Right atrium auricular region (tissue), 2 donors: ENCODE results near the gene QRICH2. TPM values are rescaled to one million over a fixed set of nuclear protein-coding genes. Genes with fewer than 3 reads are reported as not detected.
A peak's percentile ranks its signal among the peaks of the same experiment; 100 is the strongest.
"Not testable (repeated sequence)": the region's sequence is repeated elsewhere in the genome, so short reads cannot be mapped to it uniquely, and the experiment has no call there.

Experiments used
- DNase-seq: peaks from one replicate; pipeline ENCODE4 v3.0.0-alpha.2; 2019; ENCODE audit warnings: low spot score
- H3K27ac ChIP-seq, 2 donors: fragments of 200-600 bp; sonication (generic); 1 replicate in 1 of 2; 2 replicates in 1 of 2; pipeline ENCODE4 v1.5.1; 2016 to 2019
- H3K27me3 ChIP-seq, 2 donors: fragments of 200-600 bp; sonication (generic); one replicate each; pipeline versions ENCODE4 v1.5.1 to v1.6.0; 2017 to 2019
- H3K36me3 ChIP-seq: fragments of 200-600 bp; sonication (generic); one replicate; pipeline ENCODE4 v1.5.1; 2016
- H3K4me1 ChIP-seq, 2 donors: fragments of 200-600 bp; sonication (generic); one replicate each; pipeline versions ENCODE4 v1.5.1 to v1.6.0; 2017 to 2019
- H3K4me3 ChIP-seq, 2 donors: fragments of 200-600 bp; sonication (generic); 1 replicate in 1 of 2; 2 replicates in 1 of 2; pipeline ENCODE4 v1.5.1; 2017 to 2019; ENCODE audit warnings: mild to moderate bottlenecking in 1 of 2, moderate library complexity in 1 of 2
- H3K9me3 ChIP-seq, 2 donors: fragments of 200-600 bp; sonication (generic); one replicate each; pipeline ENCODE4 v1.5.1; 2019
- CTCF ChIP-seq, 2 donors: fragments of 200-600 bp; sonication (generic); IDR thresholded peaks; one replicate each; pipeline ENCODE4 v1.5.1; 2019; ENCODE audit warnings: antibody characterized with exemption in 2 of 2
- total RNA-seq, 2 donors: library from RNA; depleted of rRNA; stranded (reverse); fragments of >200 nt; gene quantifications; one replicate each; pipeline ENCODE4 v1.1.0, GENCODE V29; 2016

The QRICH2 gene
- total RNA-seq, 2 donors from 2014 or later = 1.1 to 1.2 TPM

GRCh38 chr17:76246080-76247066, 61.7 kb downstream of the QRICH2 start:
- Histone ChIP-seq H3K27ac (no peak overlapping the region), H3K4me3 (no peak overlapping the region), H3K4me1 (peaks cover 0 to 3% of the 10 kb centered on the region in 2 donors), H3K27me3 (no peaks in the 10 kb centered on the region), H3K9me3 (no peaks in the 10 kb centered on the region), H3K36me3 (no peaks in the 10 kb centered on the region)
- DNase-seq = no peak
- no peak for TF ChIP-seq CTCF (IDR thresholded peaks at IDR 0.05)

GRCh38 chr17:76244721-76245120, 63.4 kb downstream of the QRICH2 start:
- peaks cover 0 to 12% of the 10 kb centered on the region in 2 donors for H3K4me1 ChIP-seq
- H3K36me3 ChIP-seq, H3K27me3 ChIP-seq, DNase-seq, H3K9me3 ChIP-seq, H3K27ac ChIP-seq, H3K4me3 ChIP-seq: not testable (repeated sequence)

- no peak for TF ChIP-seq CTCF (IDR thresholded peaks at IDR 0.05)
- H3K27ac ChIP-seq = no peak overlapping the region
- no peaks in the 10 kb centered on the region for H3K27me3 ChIP-seq
- no peaks in the 10 kb centered on the region for H3K36me3 ChIP-seq
- no peaks in the 10 kb centered on the region for H3K9me3 ChIP-seq
- peaks cover 0 to 18% of the 10 kb centered on the region in 2 donors for H3K4me1 ChIP-seq
- DNase-seq = no peak
- H3K4me3 ChIP-seq = no peak overlapping the region
Observed at GRCh38 chr17:76243826-76244679, 64.0 kb downstream of the QRICH2 start.

GRCh38 chr17:76241691-76242255, 66.3 kb downstream of the QRICH2 start:
- Histone ChIP-seq H3K4me1 (peaks cover 0 to 18% of the 10 kb centered on the region in 2 donors), H3K9me3 (no peaks in the 10 kb centered on the region), H3K4me3 (peak overlapping the region in 1 of 2 donors; percentile 64), H3K36me3 (no peaks in the 10 kb centered on the region), H3K27me3 (no peaks in the 10 kb centered on the region), H3K27ac (peak overlapping the region in 1 of 2 donors; percentile 70)
- TF ChIP-seq CTCF (IDR thresholded peaks at IDR 0.05) = no peak
- DNase-seq = no peak

GRCh38 chr17:76241204-76241538, 66.9 kb downstream of the QRICH2 start:
- Histone ChIP-seq H3K27ac (peak overlapping the region; percentile 61 to 70), H3K4me3 (peak overlapping the region; percentile 55 to 64), H3K27me3 (no peaks in the 10 kb centered on the region), H3K4me1 (peaks cover 0 to 18% of the 10 kb centered on the region in 2 donors), H3K9me3 (no peaks in the 10 kb centered on the region), H3K36me3 (no peaks in the 10 kb centered on the region)
- no peak for TF ChIP-seq CTCF (IDR thresholded peaks at IDR 0.05)
- peak; percentile 76 for DNase-seq
